NAMALWA (cell line): ENCODE measurements around the gene RASA3.
"Not testable (repeated sequence)": the region's sequence is repeated elsewhere in the genome, so short reads cannot be mapped to it uniquely, and the experiment has no call there.

Source experiments
- DNase-seq: peaks from one replicate; pipeline ENCODE4 v3.0.0-alpha.2; 2015; ENCODE audit warnings: low spot score

The RASA3 gene

DNA sequence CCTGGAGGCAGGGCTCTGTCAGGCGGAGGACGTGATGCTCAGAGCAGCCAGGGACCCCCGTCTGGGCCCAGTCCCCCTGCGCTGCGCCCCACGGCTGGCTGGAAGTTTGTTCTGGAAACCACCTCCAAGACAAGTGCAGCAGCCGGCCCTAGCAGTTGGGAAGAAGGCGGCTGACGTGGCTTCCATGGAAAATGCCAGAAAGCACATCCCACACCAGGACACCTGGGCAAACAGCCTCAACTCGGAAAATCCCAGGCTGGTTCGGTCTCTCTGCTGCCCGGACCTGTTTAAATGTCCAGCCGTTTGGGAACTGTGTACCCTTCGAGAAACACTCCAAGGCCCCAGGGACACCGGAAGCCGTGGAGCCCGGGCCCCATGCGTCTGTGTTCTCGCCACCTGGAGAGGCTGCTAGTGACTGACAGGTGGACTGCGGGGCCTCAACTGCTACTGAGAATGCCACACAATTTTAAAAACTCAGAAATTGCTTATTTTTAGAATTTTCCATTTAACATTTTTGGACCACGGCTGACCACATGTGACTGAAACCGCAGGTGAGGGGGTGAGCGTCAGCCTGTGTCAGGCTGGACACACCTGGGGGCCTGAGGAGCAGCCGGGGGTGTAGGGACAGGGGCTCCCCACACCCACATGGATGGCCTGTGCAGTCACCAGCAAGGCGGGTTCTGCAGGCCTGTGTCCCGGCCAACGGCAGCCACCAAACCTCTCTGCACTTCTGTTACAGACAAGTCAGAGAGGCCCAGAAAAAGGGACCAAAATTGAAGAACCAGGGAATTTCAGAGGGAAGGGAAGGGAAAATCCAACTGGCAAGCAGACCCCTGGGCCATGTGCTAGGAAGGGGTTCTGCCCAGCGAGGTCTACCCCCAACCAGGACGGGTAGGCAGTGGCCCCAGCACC is 31.7 kb downstream of the RASA3 start:
- DNase-seq, result no peak

DNA sequence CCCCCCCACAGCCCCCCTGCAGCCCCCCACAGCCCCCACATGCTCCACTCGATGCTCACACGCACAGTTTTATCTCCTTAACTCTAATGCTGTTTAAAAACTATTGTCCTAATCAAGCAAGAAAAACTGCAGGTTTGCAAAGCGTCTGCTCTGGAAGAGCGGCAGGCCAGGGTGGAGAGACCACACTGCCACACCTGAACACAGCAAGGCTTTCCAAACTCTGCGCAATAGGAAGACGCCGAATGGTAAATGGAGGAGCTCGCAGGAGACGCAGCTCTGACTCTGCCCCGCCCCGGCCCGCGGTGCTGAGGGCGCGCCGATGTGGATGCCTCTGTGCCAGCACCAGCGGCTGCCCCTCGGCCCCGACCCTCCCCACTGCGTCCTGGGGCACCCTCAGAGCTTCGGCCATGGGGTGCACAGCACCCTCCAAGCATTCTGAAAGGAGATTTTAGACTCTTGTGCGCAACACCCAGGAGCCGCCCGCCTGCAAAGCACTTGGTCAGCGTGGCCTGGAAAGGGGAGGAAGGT is 32.4 kb downstream of the RASA3 start:
- DNase-seq, result no peak

DNA sequence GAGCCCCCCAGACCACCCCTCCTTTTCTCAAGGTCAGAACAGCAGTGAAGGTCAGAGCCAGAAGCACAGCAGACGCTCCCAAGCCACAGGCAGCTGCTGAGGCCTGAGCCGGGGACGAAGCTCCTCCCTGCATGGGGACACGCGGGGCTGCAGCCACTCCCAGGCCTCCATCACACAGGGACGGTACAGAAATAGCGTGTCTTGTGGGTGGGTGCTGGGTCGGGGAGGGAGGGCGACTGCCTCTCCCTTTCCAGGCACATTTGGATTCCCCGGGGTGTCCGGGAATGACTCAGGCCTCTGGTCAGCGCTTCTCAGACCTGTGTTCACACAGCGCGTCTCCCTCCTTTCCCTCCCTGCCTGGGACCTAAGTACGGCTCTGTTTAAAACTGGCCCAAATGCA is 33.2 kb downstream of the RASA3 start:
- DNase-seq, result no peak

DNA sequence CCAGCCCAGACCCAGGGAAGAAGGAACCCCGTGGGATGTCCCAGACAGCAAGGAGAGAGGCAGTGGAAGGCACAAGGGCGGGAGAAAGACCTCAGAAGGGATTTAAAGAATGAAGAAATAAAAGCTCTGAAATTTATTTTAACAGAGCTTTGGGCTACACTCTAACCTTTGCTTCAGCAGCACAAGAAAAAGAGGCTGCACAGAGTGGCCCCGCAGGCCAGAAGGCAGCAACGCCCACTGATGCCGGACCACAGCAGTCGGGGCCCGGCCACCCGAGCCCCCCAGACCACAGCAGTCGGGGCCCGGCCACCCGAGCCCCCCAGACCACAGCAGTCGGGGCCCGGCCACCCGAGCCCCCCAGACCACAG is 33.8 kb downstream of the RASA3 start:
- DNase-seq, result not testable (repeated sequence)

DNA sequence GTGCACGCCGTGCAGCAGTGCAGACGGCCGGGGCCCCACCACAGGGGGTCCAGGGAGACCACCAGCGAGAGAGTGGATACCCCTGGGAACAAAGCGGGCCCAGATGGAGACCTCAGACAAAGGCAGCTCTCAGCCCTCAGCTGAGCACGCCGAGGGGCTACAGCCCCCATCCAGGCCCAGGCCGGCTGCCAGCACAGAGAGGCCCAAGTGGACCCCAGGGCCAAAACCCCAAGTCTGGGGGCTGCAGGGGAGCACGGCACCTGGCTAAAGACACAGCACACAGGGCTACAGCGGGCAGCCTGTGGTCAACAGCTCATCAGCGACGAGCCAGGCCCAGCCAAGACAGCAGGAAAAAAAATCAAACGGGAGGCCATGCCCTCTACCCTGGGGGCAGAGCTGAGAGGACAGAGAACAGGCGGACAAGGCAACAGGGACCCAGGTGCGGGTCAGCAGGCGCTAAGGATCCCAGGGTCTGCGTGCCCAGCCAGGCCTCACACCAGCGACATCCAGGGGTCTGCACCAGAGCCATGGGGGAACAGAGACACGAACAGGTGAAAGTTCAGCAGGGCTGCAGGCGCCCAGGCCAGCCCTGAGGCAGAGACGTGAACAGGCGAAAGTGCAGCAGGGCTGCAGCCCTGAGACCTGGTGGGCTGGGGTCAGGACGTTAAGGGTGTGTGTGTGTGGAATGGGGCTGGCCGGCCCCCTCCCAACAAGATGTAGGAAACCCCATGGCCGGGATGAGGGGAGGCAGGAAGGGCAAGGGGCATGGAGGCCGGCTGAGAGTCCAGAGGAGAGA is 34.3 kb downstream of the RASA3 start:
- no peak for DNase-seq

DNA sequence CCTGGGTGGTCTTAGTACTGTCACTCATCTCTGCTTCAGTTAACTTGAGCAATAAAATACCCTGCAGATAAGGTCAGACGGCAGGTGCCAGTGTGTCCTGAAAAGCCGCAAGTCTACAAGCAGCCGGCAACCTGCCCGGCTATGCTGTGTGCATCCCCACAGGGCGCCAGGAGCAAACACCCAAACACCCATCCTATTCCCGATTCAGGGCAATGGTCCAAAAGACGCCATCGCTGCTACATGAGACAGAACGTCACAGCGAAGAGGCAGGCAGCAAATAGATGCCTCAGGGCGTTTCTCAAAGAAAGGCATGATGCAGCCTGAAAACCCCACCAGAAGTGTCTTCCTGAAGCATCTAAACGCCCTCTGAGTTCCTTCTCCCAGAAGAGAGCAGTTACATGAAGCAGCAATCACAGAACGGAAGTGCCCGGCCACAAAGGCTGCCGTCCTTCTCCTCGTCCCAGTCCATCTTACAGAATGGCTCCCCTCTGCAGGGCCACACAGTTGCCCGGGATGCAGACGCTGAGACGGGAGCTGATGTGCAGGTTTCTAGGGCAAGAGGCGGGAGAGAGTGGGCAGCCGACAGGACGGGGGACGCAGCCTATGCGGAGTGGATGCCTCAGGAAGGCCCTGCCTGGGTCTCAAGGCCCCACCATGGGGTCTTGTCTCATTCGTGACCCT is 35.1 kb downstream of the RASA3 start:
- no peak for DNase-seq

DNA sequence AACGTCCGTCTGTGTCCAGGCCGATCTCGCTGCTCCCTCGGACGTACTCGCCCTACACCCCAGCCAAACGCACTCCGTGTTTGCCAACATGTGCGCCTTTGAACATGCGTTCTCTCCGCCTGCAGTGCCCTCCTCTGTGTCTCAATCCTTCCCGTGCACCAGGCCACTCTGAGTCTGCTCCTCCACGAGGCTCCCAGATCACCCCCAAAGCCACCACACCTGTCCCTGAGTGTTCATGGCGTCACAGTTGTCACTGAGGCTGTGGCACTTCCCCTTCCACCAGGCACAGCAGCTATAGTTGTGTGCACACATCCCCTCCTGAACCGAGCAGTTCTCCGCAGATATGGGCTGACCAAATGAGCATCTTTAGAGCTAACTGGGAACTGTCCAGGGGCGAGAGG is 35.6 kb downstream of the RASA3 start:
- no peak for DNase-seq

DNA sequence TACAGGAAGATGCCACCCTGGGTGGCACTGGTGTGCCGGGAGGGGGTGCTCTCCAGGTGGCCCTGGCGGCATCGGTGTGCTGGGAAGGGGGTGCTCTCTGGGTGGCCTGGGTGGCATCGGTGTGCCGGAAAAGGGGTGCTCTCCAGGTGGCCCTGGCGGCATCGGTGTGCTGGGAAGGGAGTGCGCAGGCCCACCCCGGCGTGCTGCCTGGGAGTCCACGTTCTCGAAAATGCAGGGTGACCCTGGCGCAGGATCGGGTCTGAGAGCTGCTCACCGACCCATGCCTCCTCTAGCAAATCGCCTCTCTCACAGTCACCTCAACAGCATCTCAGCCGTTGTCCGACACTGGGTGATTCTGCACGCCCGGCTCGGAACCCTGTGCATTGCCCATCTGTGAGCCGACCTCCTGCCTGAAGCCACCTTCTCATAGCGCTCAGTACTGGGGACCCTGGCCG is 36.4 kb downstream of the RASA3 start:
- no peak for DNase-seq

DNA sequence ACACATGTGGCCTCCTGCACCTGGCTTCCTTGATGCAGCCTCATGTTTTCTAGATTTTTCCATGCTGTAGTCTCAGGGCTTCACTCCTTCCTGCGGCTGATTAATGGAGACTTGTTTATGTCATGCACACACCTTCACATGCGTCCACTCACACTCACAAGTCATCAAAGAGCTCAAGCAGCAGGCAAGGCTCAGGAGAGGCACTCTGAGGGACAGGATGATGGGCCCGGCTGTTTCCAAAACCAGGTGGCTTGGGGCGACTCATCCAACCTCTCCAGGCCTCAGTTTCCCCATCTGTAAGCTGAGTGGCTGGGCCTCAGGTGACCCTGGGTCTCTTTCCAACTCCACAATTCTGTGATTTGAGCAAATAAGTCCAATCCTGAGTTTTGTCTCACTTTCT is 36.9 kb downstream of the RASA3 start:
- DNase-seq, result no peak

DNA sequence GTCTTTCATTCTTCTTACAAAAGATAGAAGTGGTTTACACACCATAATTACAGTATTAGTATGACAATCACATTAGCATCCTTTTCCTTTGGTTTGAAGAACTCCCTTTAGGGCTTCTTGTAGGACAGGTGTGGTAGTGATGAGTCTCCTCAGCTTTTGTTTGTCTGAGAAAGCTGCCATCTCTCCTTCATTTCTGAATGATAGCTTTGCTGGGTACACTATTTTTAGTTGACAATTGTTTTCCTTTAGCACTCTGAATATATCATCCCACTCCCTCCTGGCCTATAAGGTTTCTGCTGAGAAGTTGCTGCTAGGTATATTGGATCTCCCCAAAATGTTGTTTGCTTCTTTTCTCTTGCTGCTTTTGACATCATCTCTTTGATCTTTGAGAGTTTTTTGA is 39.3 kb downstream of the RASA3 start:
- no peak for DNase-seq

DNA sequence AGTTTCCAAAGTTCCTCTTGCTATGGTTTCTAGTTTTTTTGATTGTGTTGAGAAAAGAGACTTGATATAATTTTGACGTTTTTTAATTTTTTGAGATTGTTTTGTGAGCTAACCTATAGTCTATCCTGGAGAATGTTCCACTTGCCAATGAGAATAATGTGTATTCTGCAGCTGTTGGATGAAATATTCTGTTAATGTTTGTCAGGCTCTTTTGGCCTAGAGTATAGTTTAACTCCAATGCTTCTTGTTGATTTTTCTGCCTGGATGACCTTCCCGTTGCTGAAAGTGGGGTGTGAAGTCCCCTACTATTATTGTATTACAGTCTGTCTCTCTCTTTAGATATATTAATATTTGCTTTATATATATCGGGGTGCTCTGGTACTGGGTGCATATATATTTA is 40.0 kb downstream of the RASA3 start:
- no peak for DNase-seq

DNA sequence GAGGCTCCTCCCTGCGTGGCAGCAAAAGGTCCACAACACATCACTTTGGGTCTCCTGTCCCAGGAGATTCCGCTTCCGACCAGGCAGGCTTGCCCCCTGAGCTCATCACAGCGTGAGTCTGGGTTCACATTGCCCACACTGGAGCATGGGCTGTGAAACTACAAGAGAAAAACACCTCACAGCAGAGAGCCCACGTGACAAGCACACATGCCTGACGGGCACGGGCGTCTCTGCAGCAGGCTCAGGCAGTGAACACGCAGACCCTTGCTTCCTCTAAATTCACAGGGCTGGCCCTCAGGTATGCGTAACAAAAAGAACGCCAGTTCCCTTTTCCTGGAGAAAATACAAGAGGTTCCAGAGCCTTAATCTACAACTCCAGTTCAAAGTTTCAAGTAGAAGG is 41.9 kb downstream of the RASA3 start:
- DNase-seq, result no peak

DNA sequence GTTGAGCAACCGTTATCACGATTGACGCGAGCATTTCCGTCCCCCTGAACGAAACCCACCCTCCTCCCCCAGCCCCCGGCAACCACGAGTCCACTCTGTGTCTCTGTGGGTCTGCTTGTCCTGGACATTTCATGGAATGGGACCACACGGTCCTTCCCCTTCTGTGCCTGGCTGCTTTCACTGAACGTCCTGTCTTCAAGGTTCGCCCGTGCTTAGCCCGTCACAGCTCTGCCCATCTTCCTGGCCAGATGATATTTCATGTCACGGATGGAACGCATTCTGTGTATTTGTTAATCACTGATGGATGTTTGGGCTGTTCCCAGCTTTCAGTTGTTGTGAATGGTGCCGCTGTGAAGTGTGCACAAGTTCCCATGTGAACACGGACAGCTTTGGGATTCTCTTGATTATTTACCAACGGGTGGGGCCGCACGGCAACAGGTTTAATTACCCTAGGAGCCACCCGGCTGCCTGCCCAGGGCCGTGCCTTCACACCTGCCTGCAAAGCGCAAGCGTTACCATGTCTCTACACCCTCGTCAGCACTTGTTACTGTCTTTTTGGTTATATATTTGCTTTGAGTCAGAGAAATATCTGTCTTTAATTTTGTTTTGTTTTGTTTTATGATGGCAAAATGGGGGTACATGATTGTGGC is 42.5 kb downstream of the RASA3 start:
- no peak for DNase-seq

DNA sequence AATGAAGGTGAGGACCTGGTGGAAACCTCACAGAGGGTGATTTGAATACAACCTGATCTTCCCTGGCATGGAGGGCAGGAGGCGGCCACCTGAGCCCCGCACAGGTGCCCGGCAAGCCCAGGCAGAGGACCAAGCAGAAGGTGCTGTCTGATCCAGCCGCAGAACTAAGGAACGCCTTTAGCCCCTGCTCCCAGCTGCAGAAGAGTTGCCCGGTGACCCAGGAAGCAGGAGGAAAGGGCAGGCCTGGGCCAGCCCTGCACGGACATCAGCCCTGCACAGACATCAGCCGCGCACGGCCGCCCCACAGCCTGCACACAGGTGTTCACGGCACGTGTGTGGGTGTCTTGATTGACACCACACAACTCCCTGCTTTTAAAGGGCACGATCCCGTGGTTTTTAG is 43.1 kb downstream of the RASA3 start:
- DNase-seq, result no peak

DNA sequence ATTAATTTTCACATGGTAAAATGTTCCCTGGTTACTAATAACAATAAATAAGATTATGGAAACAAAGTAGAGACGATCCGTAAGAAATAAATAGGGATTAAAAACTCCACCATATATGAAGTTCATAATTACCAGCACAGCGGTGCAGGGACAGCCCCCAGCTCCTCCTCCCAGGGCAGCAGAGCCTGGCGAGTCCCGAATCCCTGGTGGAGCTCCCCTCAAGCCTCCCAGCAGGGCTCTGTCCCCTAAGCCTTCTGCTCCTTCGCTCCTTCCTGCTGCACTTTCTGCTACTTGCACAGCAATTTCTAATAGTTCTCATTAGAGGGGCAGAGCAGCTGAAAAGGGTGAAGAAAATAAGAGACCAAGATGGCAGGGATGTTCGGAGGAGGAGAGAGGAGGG is 43.6 kb downstream of the RASA3 start:
- DNase-seq, result no peak

DNA sequence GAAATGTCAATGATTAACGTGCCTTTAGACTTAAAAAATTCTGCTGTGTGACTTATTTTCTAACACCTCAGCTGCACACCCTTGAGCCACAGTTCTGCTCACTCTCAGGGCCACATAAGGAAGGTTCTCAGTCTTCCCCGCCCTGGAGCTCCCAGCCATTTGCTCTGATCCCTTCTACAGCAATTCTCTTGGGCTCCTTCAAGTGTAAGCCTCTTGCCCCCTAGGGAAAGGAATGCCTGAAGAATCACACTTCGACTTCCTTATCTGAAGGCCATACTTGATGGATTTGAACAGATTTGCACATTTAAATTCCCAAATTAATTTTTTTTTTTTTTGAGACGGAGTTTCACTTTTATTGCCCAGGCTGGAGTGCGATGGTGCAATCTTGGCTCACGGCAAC is 44.2 kb downstream of the RASA3 start:
- DNase-seq, result no peak

DNA sequence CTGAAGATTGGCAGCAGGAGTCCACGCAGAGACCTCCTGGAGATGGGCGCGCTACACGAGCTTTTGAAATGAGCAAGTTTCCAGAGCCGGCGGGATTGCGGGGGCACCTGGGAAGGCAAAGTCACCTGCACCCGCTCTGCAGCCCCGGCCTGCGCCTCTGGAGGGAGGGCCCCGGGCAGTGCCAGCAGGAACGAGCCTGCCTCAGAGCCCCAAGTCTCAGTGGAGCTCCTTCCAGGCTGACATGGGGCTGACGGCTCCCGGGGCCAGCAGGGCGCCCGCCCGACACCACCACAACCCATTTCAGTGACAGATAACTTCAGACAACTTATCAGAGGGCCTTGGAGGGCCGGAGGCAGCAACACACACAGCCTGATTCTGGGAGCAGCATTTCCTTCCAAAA is 45.0 kb downstream of the RASA3 start:
- no peak for DNase-seq

DNA sequence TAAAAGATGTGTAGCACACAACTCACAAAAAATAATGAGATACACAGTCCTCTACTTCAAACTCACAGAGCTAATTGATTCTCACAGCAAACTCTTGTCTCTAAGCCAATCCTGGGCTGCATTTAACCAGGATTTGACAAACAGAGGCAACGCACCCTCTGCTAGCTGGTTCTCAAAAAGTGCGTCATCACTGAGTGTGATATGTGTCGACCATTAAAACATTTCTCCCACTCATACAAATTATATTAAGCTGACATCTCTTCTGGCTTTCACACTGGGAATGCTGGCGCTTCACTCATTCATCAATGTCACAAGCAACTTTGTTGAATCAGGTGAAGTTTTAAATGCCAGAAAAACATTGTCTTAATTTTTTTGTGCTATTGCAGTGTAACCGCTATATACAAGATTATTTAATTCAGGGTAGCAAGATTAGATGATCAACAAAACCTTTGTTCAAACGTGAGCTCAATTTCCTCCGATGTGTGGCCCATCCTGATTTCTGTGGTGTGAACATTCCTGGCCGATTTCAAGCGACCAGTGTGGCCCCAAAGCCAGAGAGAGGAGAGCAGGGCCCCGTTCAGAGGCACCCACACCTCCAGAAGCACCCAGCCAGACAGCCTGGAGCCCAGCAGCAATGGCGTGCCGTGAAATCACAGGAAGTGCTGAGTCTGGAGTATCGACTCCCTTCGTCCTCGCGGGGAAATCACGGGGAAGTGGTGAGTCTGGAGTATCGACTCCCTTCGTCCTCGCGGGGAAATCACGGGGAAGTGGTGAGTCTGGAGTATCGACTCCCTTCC is 49.4 kb downstream of the RASA3 start:
- no peak for DNase-seq

DNA sequence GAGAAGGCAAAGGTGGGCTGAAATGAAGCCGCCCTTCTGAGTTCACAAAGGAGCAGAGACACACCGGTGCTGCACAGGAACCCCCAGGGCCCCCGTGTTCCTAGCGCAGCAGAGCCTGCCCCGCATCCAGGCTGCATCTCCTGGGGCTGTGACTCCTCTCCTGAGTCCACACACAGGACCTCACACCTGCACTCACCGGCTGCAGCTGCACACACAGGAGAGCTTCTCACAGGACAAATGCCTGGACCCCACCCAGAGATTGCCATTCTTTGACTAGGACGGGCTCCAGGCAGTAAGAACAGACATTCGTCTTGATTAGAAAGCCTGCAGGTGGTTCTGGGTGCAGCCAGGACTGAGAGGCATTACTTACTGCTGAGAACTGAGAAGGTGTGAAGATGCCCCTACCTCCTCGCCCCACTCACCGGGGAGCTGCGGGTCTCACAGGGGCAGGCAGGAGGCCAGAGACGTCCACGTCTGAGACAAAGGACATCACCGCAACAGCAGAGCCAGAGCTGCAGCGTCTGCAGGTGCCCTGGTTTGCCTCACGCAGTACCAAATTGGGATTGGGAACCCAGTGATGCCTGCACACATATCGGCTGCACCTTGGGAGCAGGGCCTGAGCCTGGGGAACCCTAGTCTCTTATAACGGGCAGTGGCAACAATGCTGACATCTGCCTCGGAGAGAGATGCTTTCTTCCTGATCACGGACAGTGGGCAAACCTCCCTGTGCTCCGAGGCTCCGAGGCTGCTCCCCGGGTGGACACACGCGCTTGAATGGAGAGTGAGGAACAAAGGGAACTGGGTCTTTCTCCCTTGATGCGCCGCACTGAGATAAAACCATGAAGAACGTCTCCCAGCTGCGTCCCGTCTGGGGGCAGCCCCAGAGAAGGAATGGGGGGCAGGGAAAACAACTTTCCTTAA is 50.4 kb downstream of the RASA3 start:
- no peak for DNase-seq
